Islet precursor cell (in vitro differentiated cells): ENCODE measurements around the gene BMP10.
A peak's percentile ranks its signal among the peaks of the same experiment; 100 is the strongest.
"Not testable (repeated sequence)": the region's sequence is repeated elsewhere in the genome, so short reads cannot be mapped to it uniquely, and the experiment has no call there.

ENCODE experiments used
- DNase-seq: peaks from one replicate; pipeline ENCODE4 v3.0.0-alpha.2; 2018

Gene BMP10, protein sequence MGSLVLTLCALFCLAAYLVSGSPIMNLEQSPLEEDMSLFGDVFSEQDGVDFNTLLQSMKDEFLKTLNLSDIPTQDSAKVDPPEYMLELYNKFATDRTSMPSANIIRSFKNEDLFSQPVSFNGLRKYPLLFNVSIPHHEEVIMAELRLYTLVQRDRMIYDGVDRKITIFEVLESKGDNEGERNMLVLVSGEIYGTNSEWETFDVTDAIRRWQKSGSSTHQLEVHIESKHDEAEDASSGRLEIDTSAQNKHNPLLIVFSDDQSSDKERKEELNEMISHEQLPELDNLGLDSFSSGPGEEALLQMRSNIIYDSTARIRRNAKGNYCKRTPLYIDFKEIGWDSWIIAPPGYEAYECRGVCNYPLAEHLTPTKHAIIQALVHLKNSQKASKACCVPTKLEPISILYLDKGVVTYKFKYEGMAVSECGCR

DNA sequence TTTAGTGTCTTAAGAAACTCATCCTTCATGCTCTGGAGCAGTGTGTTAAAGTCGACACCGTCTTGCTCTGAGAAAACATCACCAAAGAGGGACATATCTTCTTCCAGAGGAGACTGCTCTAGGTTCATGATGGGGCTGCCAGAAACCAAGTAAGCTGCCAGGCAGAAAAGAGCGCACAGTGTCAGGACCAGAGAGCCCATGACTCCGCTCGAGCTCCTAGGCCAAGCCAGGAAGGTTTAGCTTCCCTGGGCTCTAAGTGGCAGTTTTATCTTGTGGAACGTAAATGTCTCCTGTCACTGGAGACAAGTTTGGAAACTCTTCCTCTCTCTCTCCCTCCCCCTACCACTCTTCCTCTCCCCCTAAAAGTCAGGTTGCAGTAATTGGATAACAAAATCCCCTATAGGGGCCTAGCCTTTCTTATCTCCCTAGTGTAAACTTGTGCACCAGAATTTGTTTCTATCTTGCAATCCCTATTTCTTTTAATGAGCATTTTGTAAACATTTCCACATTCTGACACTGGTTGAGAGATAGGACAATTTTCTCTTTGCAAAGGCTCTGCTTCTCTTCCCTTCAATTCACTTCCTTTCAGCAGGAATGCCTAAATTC, at the start of gene BMP10:
TSS of gene BMP10 (minus strand) at position 239 of the 606 bp plus-strand sequence. CDS start at position 200, 39 bp downstream.
- no peak for DNase-seq

DNA sequence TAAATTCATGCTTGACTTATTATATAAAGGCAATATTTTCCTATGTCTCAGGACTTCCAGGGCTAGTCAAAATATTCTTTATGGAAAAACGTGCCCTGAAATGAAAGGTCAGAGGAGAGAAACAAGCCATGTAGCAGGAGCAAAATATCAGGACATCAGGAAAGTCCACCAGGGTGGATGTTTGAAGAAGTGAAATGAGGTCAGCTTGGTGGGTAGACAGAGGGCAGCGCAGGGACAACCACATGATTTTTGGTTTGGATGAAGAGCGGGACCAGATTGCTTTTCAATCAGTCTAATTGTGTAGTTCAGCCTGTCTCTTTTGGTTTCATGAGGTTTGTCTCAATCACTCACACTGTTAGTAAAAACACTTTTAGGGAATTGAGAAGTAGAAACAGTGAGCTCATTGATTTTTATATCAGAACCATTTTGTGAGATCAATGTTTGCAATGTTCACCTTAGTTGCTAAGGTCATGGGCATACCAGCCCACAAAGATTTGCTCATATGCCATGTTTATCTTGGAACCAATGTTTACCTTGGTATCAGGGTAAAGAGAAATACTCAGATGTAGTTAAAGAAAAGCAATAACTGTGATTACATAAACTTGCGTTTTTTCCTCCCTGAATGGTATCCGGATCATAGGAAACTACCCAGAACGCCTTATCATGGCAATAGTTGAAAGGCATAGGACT, 49.4 kb upstream of the BMP10 start:
- no peak for DNase-seq

DNA sequence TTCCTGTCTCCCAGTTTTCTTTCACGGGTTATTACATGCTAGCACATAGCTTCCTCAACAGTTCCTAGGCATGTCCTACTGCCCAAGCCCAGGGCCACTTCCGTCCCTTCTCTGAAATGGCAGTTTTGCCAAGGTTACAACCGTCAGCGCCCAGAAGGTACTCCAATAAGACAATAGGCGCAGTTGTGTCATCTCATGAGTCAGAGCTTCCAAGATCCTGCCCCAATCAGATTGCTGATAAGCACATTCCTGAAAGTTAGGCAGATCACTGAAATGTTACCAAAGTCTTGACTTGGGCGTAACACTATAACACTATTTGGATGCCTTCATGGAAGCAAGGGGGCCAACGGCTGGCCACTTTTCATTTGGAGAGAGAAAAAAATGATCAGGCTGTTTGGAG, 47.3 kb upstream of the BMP10 start:
- DNase-seq: no peak

DNA sequence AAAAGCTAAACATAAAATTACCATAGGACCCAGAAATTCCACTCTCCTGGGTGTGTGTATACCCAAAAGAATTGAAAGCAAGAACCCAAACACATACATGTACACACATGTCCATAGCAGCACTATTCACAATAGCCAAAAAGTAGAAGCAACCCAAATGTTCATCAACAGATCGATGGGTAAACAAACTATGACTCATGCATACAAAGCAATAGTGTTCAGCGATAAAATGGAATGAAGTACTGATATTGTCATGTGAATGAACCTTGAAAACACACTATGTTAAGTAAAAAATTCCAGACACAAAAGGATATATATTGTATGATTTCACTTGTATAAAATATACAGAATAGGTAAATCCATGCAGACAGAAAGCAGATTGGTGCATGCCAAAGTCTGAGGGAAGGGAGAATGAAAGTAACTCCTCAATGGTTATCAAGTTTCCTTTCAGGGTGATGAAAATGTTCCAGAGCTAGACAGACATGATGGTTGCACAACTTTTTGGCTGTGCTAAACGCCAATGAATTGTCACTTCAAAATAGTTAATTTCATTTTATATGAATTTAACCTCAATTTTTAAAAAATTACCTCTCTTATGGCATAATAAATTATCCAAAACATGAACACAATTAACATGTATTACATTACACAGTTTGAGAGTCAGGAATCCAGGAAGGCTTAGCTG, 46.0 kb upstream of the BMP10 start:
- DNase-seq: no peak

DNA sequence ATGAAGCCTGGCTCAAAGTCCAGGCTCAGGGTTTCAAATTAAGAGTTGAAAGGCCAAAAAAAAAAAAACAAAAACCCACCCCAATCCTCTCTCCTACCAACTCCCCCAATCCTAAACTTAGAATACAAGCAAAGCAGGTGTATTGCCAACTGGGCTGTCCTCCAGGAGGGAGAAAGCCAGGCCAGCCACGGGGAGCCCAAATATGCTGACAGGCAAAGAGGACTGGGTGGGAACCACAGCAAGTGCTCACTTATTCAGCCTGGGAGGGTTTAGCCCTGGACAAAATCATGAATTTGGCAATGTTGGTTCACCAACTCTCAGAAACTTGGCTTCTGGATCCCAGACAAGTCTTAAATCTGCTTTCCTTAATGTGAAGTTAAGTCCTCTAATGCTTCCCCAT, 45.0 kb upstream of the BMP10 start:
- DNase-seq: no peak

DNA sequence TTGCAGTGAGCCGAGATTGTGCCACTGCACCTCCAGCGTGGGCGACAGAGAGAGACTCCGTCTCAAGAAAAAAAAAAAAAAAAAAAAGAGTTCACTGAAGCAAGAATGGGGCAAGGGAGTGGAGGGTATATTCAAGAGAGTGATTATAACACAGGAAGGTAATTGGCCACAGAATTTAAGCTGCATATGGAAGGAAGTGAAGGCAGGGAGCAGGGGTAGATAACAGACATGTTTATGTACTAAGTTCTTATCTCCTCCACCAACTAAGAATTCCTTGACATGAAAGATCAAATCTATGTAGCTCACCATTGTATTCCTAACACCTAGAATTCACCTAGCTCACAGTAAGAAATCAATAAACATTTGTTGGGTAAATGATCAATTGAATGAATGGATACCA, 44.2 kb upstream of the BMP10 start:
- no peak for DNase-seq

DNA sequence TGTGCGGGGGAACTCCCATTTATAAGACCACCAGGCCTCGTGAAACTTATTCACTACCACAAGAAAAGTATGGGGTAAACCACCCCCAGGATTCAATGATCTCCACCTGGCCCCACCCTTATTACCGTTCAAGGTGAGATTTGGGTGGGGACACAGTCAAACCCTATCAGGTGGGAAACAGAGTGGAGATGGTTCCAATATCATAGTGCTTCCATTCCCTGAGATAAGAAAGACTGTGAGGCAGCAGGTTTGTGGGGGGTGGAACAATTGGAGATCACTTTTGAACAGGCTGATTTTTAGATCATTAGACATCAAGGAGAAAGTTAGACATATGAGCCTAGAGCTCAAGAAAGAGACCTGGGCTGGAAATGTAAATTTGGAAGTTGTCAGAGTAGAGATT, 42.2 kb upstream of the BMP10 start:
- DNase-seq: no peak

DNA sequence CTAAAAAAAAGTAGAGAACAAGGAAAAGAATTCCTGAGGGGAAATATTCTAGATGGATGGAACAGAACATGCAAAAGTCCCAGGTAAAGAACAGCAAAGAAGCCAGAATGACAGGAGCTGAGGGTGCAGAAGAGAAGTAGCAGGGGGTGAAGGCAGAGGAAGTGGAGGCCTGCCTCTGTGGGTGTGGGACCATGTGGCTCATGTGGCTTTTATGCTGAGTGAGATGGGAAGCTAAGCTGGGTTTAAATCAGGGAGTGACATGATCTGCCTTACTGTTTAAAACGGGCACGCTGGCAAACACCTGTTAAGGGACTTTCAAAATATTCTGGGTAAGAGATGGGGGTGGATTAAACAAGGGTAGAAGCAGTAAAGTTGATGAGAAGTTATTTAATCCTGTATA, 41.5 kb upstream of the BMP10 start:
- DNase-seq: no peak

DNA sequence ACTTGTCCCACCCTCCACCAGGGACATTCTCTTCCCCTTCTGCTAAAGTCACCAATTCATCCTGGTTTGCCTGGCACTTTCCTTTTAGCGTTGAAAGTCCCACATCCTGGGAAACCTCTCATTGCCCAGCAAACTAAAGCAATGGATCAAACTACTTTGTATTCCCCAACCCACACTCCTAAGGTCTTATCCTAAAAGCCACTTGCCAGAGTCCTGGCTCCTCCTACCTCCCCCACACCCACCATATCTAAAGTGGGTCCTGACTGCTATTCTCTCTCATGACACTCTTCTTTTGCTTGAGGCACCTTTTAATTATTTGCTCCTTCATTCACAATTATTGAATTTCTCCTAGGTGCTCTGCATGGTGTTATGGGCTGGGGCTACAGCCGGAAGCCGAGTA, 40.9 kb upstream of the BMP10 start:
- no peak for DNase-seq

DNA sequence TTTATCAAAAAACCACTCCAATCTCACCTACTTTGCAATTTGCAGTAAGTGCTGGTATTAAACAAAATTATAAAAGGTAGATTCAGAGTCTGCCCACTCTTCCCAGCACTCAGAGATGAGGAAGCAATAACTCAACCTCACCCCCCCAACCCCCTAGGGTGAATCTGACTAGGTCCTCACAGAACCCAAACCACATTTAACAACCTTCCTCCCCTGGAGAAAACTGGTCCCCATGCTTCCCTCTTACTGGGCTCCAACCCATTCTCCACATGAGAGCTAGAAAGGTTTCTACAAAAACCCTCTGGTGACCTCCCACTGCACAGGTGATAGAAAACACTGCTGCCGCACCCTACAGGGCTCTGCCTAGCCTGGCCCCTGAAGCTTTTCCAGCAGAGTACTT, 40.5 kb upstream of the BMP10 start:
- no peak for DNase-seq

DNA sequence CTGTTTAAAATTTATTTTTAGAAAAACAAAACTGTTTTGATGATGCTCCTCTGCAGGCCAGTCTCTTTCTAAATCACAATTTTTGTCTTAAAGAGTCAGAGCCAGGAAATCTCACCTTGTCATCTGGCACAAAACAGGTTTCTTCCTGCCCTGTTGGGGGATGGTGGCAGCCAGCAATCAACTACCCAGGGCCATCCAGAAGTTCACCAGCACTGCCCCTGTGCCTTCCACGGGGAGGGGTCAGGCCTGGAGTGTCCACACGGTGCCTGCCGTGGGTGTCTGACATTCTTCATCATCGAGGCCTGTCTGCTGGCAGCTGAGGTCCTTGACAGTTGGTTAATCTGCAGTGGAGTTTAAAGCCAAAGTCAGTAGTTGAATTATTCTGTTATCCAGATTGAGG, 40.0 kb upstream of the BMP10 start:
- no peak for DNase-seq

DNA sequence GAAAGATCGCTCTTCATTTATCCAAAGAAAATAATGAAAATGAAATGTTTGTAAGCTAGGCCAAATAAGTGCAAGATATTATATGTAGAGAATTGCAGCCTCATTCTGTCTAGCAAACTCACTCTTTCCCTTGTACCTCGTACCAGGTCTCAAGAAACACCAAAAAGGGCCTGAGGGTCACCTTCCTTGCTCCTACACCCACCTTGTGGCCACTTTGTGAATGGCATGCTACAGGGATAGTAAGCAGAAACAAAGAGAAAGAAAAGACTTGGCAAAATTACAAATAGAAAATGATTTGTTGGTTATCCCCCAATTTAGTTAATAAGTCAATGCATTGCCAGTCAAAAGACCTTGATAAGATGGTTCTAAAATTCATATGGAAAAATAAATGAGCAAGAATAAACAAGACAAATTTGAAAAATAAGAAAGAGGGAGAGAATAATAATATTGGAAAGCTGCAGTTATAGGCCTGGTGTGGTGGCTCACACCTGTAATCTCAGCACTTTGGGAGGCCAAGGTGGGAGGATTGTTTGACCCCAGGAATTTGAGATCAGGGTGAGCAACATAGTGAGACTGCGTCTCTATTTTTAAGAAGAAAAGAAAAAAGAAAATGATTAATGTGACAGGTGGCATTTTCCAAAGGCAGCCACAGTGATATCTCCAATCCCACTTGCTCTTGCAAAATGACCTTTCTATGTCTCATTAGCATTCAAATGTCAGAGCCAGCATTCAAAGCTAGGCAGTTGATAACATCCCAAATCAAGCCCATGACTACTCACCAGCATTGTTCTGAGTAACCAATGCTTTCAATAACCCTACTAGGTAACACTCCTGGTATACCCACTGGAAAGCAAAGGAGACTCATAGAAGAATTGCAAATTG, 38.8 kb upstream of the BMP10 start:
- peak; percentile 69 for DNase-seq

DNA sequence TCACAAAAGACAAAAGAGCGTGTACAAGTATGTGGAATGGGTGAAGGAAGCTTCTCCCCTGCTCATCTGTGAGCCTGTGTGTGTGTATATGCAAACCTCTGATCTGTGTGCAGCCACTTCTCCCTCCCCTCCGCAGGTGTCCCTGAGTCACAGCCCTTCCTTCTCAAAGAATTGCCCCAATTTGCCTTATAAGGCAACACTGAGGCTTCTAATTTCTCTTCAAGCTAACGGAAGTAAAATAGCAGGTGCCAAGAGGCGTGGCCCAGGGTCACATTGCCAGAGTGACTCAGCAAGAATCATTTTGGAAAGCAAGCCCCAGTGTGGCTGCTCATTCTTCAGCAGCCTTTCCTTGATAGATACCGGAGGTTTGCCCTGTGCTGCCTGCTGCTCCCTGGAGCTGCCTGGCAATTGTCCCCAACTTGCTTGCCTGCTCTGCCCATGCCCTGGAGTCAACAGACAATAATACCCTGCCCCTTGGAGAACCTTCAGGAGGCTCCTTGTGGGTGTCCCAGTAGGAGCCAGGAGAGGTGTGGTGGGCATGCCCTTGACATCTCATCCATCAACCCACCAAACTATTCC, 37.3 kb upstream of the BMP10 start:
- no peak for DNase-seq

DNA sequence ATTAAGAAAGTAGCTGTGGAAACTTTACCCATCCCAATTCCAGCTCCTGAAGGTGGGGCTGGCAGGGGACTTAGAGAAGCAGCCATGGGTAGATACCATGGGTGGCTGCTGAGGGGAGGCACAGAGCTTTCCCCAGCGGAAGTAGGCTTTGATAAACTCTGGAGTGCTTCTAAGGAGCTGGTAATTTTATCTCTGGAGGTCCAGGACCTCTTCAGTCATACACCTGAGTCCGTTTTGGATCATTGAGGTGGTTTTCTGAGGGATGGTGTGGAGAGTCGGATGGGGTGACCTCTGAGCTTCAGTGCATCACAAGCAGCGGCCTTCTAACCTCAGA, 36.7 kb upstream of the BMP10 start:
- no peak for DNase-seq

DNA sequence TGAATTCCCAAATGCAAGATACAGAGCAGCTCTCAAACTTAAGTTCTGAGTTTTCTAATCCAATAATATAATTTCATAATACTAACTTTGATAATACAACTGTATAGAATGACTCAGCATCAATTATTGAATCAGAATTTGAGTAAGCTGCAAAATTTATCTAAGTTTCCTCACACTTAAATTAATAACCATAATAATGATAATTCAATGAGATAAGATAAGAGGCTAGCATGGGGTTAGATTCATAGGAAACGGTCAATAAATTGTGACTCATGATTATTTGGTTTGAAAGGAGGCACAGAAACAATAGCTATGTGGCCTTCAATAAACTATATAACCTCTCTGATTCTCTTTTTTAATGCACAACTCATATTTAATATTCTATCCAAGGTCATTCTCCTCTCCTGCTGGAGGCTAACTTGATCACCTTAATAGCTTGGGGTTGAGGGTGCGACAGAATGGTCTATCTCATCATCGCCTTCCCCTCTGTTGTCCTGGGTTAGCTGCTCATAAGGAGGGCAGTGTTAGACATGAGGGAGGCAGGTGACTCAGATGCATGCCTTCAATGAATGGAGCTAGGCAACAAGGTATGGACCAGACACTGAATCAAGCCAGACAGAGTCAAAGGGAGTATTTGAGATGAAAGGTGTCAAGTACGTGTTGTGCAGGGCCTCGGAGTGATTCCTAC, 36.2 kb upstream of the BMP10 start:
- DNase-seq: no peak

DNA sequence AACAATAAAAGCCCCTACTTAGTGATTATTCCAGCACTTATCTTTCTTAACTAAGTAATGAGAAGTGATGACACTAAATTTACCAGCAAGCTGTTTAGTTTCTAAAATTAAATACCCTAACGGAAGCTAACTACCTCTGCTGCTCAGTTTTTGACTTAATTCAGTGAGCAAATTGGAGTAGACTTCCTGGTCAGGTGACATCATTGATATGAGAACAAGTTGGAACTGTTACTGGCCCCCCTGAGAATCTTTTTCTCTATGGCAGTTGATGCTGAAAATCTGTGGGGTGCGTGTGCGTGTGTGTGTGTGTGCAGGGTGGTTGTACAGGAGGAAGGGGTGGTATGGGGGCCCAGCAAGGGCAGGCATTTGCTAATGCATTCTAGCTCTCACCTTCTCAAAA, 35.5 kb upstream of the BMP10 start:
- DNase-seq: no peak

DNA sequence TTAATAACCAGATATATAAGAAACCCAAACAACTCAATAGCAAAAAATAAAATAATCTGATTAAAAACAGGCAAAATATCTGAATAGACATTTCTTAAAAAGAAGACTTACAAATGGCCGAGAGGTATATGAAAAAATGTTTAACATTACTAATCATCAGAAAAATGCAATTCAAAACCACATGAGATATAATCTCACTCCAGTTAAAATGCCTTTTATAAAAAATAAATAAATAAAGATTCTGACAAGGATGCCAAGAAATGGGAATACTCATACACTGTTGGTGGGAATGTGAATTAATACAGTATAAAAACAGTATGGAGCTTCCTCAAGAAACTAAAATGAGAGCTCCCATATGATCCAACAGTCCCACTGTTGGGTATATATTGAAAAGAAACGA, 33.9 kb upstream of the BMP10 start:
- DNase-seq: no peak

DNA sequence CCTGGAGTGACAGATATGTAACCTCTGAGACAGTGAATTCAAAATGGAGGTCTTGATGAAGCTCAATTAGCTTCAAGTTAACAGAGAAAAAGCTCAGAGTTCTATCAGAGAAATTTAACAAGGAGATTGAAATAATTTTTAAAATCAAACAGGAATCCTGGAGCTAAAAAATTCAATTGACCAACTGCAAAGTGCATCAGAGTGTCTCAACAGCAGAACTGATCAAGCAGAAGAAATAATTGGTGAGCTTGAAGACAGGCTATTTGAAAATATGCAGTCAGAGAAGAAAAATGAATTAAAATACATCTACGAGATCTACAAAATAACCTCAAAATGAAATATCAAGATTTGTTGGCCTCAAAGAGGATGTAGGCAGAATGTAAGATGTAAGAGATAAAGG, 30.4 kb upstream of the BMP10 start:
- DNase-seq: no peak

DNA sequence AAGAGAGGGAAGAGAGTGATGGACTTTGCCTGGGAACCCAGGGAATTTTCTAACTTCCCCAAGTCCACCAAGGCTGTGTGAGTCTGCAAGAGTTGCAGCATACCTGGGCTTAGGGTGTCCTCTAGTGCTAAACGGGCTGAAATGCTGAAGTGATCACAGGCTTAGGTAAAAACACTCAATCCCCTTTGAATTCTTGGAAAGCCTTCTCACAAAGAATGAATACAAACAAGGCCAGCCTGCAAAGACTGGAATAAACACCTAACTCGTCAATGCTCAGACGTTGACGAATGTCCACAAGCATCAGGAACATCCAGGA, 30.0 kb upstream of the BMP10 start:
- DNase-seq: peak; percentile 62

DNA sequence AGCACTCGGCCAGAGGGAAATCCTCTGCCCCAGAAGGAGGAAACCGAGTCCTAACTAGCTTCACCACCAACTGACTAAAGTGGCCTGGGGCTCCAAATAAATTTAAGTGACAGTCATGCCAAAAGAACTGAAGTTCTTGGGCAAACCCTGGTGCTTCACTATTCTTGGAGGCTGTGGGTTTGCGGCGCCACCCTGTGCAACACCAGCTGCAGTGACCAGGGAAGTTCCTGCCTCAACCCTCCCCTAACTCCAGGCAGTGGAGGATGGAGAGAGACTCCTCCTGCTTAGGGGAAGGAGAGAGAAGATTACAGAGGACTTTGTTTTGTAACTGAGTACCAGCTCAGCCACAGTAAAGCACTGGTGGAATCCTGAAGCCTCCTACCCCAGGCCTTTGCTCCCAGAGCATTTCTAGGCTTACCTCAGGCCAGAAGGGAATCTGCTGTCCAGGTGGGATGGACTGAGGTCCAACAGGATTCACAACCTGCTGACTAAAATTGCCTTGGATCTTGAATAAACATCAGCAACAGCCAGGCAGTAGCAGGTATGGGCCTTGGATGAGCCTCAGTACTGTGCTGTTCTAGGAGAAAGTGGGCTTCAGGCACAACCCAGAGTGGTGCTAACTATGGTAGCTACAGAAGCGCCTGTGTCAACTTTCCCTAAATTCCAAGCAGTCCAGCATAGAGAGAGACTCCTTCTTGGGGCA, 29.4 kb upstream of the BMP10 start:
- no peak for DNase-seq

DNA sequence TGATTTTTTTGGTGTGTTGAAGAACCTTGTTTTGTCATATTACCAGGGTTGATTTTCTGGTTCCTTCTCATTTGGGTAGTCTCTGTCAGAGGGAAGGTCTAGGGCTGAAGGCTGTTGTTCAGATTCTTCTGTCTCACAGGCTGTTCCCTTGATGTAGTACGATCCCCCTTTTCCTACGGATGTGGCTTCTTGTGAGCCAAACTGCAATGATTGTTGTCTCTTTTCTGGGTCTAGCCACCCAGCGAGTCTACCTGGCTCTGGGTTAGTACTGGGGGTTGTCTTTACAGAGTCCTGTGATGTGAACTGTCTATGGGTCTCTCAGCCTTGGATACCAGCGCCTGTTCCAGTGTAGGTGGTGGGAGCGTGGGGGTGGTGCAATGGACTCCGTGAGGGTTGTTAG, 24.8 kb upstream of the BMP10 start:
- not testable (repeated sequence) for DNase-seq
